ENCODE measurements around the gene LRP5.

Gene LRP5

GRCh38 chr11:68314203-68315170 is 2.1 kb downstream of the LRP5 start:
- no peak for TF ChIP-seq CTCF (IDR thresholded peaks at IDR 0.05; ENCODE audit: insufficient read depth, low read depth, low read length, missing control alignments)
- H3K4me3 ChIP-seq (ENCODE audit: low read length): peak overlapping the region; percentile 68
- DNase-seq (ENCODE audit: low read depth): peak; percentile 80

GRCh38 chr11:68315171-68315920 is 3.0 kb downstream of the LRP5 start:
- H3K4me3 ChIP-seq (ENCODE audit: low read length): no peak overlapping the region
- TF ChIP-seq CTCF (IDR thresholded peaks at IDR 0.05; ENCODE audit: insufficient read depth, low read depth, low read length, missing control alignments): no peak
- no peak for DNase-seq (ENCODE audit: low read depth)

GRCh38 chr11:68317147-68317785 is 4.9 kb downstream of the LRP5 start:
- no peak for TF ChIP-seq CTCF (IDR thresholded peaks at IDR 0.05; ENCODE audit: insufficient read depth, low read depth, low read length, missing control alignments)
- H3K4me3 ChIP-seq (ENCODE audit: low read length): no peak overlapping the region
- DNase-seq (ENCODE audit: low read depth): no peak

- peak; percentile 37 for DNase-seq (ENCODE audit: low read depth)
- no peak overlapping the region for H3K4me3 ChIP-seq (ENCODE audit: low read length)
- TF ChIP-seq CTCF (IDR thresholded peaks at IDR 0.05; ENCODE audit: insufficient read depth, low read depth, low read length, missing control alignments): no peak
Observed at GRCh38 chr11:68321293-68322051, 9.1 kb downstream of the LRP5 start.

- no peak overlapping the region for H3K4me3 ChIP-seq (ENCODE audit: low read length)
- no peak for DNase-seq (ENCODE audit: low read depth)
- no peak for TF ChIP-seq CTCF (IDR thresholded peaks at IDR 0.05; ENCODE audit: insufficient read depth, low read depth, low read length, missing control alignments)
Observed at GRCh38 chr11:68322052-68322430, 9.7 kb downstream of the LRP5 start.

GRCh38 chr11:68324241-68324640 is 11.8 kb downstream of the LRP5 start:
- no peak overlapping the region for H3K4me3 ChIP-seq (ENCODE audit: low read length)

More at GRCh38 chr11:68324241-68324640, 11.8 kb downstream of the LRP5 start:
- no peak for TF ChIP-seq CTCF (IDR thresholded peaks at IDR 0.05; ENCODE audit: insufficient read depth, low read depth, low read length, missing control alignments)
- no peak for DNase-seq (ENCODE audit: low read depth)

All from epithelial cell of esophagus (primary cell).